H4 (cell line): Measurements from ENCODE around the gene SLC26A2. TPM values are rescaled to one million over a fixed set of nuclear protein-coding genes. Genes with fewer than 3 reads are reported as not detected.

Source experiments
- DNase-seq: peaks from one replicate; pipeline ENCODE4 v3.0.0-alpha.2; 2015; ENCODE audit warnings: low spot score
- total RNA-seq: library from RNA; depleted of rRNA; stranded (reverse); fragments of >200 nt; shearing (Covaris generic); gene quantifications from 2 replicates; pipeline ENCODE4 v1.2.3, GENCODE V29; 2014; rRNA removed

Gene SLC26A2
- 7.1 and 9.6 TPM in 2 replicates for total RNA-seq

DNA sequence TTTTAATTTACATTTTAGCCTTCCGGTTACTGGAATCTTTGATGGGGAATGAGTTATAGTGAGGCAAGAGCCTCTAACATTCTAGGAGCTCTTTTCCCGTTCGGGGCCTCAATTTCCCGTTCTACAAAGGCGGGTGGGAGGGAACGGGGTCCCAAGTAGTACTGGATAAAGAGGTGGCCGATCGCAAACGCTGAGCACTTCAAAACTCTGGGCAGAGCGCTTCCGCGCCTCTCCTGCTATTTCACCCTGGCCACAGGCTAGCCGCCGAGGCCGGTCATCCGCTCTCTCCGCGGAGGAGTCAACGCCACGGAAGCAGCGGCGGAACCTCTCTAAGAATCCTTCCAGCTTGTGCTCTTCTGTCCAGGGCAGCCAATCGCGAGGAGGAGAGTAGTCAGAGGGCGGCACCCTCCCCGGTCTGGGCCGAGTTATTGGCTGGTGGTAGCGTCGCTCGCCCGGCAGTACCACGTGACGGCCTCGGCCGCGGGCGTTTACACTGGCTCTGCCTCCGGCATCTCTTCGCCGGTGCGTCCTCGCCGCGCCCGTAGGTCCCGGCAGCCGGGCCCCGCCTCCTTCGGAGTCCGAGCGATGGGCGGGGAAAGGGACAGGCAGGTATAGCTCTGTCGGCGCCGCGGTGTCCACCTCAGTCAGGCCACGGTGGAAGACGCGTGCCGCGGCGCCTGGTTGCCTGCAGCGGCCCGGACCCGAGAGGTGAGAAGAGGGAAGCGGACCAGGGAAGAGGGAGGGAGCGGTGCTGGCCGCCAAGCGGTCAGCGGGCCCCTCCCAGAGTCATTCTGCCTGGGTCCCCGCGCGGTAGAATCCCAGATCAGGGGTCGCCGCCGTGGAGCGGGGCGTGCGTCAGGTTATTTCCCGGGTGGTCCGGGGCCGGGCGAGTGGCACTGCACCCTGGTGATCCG lies at the start of gene SLC26A2:
TSS of gene SLC26A2 (plus strand) at position 487 of the 914 bp plus-strand sequence. CDS start 16,895 bp downstream, outside the sequence.
- DNase-seq = peak; percentile 97

DNA sequence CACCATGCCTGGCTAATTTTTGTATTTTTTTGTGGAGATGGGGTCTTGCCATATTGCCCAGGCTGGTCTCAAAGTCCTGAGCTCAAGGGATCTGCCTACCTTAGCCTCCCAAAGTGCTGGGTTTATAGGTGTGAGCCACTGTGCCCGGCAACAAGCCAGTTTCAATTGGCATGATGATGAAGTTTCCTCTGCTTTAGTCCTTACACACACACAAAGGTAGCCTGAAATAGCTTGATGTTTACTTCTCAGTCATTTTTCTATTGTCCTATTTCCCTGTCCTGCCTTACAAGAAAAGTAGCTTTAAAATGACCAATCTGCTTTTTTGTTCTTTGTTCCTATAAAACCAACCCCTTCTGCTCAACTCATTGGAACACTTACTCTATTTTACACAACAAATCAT lies 49.5 kb upstream of the SLC26A2 start:
- no peak for DNase-seq

DNA sequence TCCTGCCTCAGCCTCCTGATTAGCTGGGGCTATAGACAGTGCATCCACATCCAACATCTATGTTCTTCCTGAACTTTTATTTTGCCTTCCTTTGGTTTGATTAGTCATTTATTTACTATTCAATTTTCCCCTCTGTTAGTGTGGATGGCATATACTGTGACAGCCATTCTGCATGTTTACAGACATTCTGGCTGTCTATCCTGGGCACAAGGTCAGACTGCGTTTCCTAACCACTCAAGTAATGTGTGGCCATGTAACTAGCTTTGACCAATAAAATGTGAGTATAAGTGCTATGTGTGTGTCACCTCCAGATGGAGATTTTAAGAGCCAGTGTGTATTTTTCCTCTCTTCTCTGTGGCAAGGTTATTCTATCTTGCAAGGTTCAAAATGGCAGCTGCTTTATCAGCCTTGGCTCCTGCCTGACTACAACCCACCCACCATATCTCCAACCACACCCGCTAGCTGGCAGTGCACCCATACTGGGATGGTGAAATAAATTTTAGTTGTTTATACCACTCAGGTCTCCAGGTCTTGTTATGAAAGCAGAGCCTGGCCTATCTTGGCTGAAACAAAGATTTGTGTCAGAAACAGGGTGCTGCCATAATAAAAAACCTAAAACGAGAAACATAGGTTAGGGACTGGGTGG lies 48.2 kb upstream of the SLC26A2 start:
- peak; percentile 61 for DNase-seq

DNA sequence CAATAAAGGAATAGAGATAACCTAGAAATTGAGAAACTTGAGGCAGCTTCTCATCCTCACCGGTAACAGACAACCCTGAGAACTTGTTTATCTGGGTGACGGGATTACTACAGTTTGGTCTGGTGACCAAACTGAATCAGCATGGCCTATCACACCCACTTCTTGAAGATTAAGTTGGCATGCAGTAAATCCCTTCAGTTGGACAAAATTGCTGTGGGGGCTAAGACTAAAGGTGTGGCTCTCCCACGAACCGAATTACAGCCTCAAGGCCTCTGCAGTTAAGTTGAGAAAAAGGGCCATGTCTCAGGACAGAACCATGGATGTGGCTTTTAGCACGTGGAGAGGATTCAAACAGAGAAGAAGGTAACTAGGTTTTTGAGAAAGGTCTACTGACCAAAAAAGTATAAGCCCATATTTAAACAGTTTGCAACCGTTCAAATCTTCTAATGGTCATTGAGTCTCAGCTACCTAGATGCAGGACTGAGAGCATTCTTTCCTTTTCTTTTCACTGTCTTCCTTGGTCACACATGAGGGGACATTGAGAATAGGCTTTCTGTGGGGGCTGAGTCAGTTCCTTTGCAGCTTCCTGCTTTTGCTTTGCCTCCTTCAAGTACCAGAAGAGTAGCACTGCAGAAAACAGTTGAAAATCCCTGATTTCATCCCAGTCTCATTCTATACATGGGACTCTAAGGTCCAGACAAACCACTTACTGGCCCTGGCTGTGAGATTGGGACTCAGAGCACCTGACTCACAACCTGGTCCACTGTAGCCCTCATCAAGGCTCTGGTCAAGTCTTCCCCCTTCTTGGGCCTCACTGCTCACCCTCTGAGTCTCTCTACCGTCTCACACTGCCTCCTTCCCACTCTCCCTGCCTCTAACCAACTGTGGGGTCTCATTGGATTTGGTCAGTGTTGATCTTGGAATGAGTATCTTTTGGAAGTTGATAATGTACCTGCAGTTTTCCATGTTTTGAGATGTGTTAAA lies 46.8 kb upstream of the SLC26A2 start:
- no peak for DNase-seq

DNA sequence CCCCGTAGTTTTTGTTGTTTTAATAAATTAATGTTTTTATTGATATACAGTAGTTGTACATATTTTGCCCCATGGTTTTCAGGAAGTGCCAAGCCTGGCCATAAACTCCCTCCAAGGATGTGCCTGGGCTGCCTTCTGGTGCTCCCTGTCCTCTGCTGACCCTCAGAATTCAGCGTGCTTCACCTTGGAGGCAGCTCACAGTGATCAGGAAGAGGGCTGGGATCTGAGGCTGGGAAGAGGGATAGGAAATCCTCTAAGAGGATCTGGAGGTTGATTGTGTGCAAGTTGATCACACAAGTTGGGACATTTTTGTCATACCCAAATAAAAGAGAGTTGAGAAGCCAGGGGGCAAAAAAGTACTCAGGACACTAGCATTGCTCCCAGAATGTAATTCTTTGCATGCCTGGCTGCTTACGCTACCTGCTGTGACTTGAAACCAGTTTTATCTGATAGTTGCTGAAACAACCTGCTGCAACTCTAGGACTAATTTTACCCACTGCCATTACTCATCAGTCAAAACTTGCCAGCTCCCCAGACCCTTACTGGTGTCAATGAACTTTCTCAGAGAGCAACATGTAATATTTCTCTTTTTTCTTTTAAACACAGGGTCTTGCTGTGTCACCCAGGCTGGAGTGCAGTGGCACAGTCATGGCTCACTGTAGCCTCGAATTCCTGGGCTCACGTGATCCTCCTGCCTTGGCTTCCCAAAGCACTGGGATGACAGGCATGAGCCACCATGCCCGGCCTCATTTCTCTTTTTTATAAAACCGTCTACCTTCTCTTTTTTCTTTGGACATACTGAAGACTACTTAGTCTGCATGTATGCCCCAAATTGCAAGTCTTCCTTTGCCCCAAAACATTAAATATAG lies 44.9 kb upstream of the SLC26A2 start:
- DNase-seq = no peak

DNA sequence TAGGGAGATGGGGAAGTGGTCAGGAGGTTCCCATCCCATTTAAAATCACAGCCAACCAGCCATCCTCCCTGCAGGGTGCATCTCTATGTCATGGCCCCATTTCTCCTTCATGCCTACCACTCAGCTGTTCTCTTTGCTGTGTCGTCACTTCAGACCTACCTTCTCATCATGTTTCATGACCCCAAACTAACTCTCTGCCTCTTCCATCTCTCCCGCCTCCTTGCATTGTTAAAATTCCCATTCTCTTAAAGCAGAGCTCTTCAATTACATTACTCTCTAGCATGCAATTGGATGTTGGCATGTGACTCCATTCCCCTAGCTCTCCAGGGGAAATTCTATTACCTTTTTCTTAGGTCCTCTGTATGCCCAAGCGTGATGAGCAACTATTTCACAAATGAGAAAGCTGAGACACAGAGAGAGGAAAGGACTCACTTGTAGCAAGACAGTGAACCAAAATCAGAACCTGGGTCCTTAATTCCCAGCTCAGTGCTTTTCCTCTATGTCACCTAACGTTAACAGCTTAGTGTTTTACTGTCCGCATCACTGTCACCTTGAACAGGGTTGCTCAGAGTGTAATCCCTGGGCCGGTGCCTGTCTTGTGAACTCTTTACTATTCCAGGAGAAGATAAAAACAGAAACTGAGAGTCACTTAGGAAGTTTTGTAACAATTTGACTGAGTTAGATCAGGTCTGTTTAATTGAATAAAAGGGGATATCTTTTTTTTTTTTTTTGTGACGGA lies 44.1 kb upstream of the SLC26A2 start:
- no peak for DNase-seq

DNA sequence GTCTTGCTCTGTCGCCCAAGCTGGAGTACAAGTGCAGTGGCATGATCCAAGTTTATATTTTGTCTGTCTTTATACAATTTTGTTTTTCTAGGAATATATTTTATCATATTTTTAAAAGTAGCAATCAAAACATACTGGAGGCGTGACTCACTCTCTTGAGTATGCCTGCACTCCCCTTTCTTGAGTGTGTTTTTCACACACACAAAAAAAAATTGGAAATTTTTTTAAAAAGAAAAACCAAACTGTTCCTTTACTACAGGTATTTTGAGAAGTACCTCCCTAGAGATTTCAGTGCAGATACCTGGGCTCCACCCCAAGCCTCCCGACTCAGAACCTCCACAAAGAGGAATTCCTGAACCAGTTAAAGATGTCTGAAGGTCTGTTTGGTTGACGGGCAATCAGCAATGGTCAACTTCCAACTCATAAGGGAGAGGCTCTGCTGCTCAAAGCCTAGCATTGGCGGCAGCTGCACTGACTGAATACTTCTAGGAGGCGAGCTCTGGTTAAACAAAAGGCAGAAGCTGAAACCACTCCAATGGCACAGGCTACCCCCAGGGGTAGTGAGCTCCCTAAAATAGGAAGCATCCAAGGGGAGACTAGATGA lies 43.4 kb upstream of the SLC26A2 start:
- no peak for DNase-seq

DNA sequence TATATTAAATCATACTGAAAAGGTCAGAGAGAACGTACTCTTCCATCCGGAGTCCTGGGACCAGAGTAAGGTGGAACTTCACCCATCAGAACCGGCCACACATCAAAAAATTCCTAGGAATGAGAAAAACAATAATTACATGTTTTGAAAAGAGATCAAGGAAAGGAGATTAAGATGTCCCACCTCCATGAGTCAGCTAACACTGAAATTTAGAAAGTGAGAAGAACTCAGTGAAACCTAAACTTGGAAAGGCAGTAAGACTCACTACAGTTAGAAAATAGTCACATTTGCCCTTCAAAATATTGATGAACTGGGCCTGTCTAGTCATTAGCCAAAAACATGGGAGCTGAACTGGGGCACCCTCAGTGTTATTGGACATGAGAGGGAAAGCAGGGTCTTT lies 39.0 kb upstream of the SLC26A2 start:
- DNase-seq = no peak

DNA sequence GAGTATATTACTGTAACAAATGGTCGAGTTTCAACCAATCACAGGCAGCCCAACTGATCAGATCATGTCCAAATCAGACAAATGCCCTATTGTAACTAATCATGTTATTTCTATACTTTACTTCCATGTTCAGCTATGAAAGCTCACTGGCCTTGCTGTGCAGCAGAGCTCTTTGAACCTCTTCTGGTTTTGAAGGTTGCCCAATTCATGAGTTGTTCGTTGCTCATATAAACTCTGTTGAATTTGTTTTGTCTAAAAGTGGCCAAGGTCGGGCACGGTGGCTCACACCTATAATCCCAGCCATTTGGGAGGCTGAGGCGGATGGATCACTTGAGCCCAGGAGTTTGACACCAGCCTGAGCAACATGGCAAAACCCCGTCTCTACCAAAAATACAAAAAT lies 37.6 kb upstream of the SLC26A2 start:
- no peak for DNase-seq

DNA sequence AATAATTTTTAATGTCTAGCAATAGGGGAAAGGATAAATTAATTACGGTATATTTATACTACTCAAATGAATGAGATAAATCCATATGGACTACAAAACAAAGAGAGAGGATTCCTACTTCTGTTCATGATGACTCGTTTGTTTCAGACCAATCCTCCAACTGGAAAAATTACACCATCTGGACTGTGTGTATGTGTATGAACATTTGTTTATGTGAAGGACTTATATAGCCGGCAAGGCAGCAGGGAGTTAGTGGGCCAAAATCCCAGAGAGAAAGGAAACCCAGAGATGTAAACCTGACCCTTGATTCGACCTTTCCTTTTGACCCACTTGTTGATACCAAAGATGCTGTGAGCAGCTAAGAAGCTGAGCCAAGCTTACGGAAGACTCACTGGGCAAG lies 36.1 kb upstream of the SLC26A2 start:
- no peak for DNase-seq

DNA sequence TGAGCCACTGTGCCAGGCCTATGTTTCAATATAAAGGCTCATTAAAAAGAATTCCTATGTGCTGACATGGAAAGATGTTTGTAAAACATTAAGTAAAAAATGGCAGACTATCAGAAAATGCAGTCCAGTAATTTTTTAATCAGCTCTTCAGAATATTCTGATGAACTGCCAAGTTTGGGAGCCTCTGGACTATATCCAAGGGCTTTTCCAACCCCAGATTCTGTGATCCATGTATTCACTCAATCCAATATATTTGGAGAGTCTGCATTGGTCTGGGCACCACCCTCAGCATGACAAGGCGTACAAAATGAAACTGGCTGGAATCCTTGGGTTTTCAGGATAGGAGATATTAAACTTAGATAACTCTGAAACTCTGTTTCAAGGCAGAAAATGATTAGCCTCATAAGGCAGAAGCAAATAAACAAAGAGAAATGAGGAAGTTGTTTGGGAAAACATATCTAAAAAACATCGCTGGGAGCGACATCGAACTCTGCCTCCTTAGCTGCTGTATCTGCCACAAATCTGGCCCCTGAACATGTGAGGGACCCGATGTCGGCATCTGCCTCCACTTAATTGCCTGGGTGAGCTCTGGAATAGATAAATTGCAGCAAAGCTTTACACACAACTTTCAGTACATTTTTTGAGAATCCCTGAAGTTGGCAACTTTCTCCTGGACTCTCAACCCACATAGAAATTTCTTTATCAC lies 30.4 kb upstream of the SLC26A2 start:
- no peak for DNase-seq

DNA sequence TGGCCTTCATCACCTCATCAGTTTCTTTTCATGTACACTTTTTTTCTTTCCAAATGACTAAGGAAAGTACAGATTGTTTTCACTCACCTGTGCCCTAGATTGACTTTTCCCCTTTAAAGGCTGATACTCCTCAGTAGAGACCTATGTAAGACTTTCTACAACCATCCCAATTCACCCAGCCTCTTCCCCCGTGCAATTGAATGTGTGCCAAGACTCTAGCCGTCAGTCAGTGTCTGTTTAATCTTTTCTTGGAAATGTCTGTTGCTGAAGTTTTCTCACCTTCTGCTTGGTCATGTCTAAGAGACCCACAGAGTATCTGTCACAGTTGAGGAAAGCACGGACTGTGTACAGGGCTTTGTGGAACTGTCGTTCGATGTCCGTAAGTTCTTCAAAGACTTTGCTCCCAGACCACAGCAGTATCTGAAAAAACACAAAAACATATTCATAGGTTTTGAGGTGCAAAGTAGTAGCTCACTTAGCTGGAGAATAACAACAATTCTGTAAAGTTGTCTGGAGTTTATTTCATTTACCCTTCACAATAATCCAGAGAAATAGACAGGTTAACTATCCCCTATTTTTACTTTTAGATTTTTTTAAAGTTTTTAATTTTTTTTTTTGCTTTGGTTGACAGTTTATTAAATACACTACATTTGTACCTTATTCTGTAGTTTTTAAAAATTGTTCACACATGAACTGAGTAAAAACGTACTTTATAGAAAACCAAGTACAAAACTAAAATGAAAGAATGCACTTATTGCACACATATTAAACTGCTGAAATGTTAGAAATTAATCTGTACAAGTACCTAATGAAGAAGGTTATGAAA lies 29.6 kb upstream of the SLC26A2 start:
- no peak for DNase-seq

DNA sequence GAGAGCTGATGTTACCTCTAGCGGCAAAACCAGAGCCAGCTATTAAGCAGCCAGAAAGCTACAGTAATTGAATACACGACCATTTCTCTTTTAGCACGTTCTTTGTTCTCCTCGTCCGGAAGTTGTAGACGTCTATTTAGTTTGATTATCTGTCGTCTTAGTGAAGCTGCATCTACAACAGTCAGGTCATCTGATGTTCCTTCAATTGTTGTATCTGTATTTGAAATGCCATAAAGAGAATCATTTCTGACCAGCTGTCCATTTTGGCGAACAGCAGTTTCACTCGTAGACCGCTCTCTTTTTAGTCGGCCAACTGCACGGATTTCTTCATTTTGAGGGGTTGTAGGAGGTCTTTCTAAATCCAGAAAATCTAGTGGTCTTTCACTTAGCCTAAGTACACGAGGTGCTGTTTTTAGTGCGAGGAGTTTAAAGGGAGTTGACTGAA lies 28.5 kb upstream of the SLC26A2 start:
- no peak for DNase-seq

DNA sequence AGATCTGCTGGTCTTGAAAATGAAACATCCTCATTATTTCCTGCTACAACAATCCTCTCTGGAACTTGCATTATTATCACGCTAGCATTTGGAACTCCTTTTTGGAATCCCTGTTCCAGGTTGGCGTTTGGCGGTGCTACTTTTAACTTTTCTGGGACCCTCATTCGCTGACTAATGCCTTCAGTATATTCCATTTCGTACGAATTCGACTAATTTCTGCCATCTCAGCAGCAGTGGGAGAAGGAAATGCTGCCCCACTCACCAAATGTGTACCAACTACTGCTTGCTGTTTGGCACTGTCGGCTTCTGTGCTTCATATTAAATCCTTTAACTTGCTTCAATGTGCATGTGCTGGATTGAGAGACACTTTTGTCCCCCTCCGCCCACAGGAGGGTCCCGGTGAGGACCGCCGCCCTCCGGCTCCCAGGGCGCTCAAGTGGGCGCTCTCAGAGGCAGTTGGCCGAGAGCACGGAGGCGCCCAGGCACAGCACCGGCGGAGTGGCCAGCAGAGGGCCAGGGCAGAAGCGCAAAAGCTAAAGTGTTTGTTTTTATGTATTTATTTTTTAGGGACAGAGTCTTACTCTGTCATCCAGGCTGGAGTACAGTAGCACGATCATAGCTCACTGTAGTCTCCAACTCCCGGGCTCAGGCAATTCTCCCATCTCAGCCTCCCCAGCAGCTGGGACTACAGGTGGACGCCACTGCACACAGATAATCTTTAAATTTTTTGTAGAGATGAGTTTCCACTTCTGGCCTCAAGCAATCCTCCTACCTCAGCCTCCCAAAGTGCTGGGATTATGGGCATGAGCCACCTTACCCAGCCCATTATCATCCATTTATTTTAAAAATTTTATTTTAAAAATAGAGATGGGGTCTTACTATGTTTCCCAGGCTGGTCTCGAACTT lies 27.9 kb upstream of the SLC26A2 start:
- no peak for DNase-seq

DNA sequence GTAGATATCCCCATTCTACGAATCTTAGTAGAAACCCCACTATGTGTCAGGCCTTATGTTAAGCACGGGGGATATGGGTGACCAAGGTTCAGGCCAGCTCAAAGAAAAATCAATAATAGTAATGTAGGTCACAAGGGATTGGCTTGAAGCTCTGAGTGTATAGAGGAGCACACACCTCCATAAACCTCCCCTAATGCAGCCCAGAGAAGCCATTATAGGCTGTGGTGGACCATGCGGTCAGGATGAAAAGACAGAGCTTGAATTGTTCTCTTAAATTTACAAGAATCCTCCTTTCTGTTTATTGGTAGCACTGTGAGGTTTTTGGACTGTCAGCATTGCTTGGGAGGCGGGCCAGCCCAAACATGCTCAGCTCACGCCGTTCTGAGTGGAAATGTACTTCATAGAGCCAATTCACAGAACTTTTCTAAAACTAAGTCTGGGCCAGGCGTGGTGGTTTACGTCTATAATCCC lies 25.1 kb upstream of the SLC26A2 start:
- no peak for DNase-seq

DNA sequence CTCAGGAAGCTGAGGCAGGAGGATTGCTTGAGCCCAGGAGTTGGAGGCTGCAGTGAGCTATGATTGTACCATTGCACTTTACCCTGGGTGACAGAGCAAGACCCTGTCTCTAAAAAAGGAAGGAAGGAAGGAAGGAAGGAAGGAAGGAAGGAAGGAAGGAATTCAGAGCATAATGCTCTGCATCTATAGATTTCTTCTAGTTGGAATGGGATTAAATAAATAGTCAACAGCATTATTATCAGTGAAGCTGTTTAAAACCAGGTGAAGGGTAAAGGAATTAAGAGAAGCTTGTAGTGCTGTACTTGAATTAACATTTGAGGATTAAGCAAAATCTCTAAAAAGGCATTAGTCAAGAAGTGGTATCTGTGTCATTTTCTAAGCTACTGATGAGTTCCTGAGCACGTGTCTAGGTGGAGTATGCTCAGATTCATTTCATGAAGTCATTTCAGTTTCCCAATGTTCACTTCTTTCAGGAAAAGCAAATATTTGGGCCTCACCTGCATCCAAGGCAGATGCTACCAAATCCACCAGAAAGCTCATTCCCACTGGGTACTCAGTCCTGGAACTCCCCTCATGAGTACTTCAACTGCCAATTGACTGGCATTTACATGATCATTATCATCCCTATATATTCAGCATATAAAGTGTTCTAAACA lies 24.4 kb upstream of the SLC26A2 start:
- DNase-seq = no peak
